GDM1 (cell line): ENCODE data around the gene UBASH3B.
"Not testable (repeated sequence)": the region's sequence is repeated elsewhere in the genome, so short reads cannot be mapped to it uniquely, and the experiment has no call there.

ENCODE experiments used
- DNase-seq: peaks from one replicate; lab custom pipeline; 2025; lab: John Stamatoyannopoulos, UW

UBASH3B gene, protein sequence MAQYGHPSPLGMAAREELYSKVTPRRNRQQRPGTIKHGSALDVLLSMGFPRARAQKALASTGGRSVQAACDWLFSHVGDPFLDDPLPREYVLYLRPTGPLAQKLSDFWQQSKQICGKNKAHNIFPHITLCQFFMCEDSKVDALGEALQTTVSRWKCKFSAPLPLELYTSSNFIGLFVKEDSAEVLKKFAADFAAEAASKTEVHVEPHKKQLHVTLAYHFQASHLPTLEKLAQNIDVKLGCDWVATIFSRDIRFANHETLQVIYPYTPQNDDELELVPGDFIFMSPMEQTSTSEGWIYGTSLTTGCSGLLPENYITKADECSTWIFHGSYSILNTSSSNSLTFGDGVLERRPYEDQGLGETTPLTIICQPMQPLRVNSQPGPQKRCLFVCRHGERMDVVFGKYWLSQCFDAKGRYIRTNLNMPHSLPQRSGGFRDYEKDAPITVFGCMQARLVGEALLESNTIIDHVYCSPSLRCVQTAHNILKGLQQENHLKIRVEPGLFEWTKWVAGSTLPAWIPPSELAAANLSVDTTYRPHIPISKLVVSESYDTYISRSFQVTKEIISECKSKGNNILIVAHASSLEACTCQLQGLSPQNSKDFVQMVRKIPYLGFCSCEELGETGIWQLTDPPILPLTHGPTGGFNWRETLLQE

DNA sequence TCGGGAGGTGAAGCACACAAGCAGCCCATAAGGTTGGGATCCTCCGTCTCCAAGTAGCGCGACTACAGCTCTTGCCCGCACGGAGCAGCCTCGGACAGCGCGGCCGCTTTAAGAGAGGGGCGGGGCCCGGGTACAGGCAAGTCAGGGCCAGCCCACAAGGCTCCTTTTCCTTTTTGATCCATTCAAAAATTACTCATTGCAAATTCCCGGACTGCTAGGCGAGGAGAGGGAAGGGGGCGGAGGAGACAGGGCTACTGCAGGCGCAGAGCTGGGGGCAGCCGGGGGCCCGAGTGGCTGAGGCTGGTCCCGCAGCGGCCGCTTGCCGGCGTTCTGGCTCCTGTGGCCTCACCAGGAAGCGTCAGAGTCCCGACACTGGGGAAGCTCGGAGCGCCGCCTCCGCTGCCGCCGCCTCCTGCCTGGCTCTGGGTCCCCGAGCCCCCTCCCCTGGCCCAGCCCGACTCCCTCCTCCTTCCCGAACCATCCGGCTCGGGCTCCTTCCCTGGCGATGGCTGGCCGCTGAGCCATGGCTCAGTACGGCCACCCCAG is at the start of gene UBASH3B:
Gene UBASH3B (plus strand): TSS at position 196 of the 546 bp plus-strand sequence. CDS start 328 bp downstream, at position 524.
- peak; percentile 59 for DNase-seq

GRCh38 chr11:122607162-122607561 is 48.4 kb upstream of the UBASH3B start:
- DNase-seq = not testable (repeated sequence)

- no peak for DNase-seq
Observed at GRCh38 chr11:122612123-122612824, 43.2 kb upstream of the UBASH3B start.

GRCh38 chr11:122616718-122617117 is 38.8 kb upstream of the UBASH3B start:
- DNase-seq = no peak

DNA sequence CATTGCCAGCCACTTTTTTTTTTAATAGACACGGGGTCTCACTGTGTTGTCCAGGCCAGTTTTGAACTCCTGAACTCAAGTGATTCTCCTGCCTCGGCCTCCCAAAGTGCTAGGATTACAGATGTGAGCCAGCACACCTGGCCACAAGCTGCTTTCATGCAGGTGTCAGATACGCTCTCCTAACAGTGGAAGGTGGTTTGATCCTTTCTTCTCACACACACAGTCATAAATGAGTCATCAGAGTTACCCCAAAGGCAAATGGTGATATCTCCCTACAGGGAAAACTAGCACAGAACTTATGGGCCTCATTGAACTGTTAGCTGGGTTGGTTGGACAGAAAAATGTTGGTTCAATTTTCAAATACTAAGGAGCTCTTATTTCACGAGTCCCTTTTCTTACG is 38.2 kb upstream of the UBASH3B start:
- DNase-seq = no peak

- no peak for DNase-seq
Observed at GRCh38 chr11:122617926-122618325, 37.6 kb upstream of the UBASH3B start.

DNA sequence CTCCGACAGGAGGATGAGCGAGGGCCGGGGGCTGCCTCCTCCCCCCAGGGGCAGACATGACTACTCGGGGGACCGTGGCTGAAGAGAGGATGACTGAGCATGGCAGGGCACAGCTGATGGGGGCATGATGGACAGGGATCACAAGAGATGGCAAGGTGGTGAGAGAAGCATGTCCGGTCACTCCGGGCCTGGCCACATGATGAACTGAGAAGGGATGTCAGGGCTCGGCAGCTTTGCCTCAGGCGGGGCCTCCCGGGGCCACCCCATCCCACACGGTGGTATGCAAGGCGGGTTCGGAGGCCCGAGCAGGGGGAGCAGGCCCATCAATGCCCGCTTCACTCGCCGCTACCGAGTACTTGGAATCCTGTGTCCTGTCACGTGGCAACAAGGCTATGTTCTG is 36.6 kb upstream of the UBASH3B start:
- no peak for DNase-seq

GRCh38 chr11:122619757-122620156 is 35.8 kb upstream of the UBASH3B start:
- DNase-seq = no peak

GRCh38 chr11:122625501-122625900 is 30.0 kb upstream of the UBASH3B start:
- not testable (repeated sequence) for DNase-seq

GRCh38 chr11:122625976-122626665 is 29.4 kb upstream of the UBASH3B start:
- DNase-seq = no peak

DNA sequence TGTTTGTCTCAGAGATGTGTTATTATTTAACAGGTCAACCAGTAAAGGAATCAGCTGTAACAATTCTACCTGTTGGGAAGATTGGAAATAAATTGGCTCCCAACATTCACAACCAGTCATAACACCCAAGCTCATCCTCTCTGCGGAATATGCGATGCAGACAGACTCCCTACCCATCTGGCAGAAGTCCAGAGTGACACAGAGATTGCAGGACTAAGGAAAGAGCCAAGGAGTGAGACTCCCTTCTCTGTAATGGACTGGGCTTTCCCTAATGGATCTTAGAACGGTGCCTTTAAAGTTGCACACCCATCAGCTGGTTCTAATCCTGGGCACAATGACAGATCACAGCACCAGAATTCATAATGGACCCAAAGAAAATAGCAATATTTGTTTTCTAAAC is 27.8 kb upstream of the UBASH3B start:
- no peak for DNase-seq

DNA sequence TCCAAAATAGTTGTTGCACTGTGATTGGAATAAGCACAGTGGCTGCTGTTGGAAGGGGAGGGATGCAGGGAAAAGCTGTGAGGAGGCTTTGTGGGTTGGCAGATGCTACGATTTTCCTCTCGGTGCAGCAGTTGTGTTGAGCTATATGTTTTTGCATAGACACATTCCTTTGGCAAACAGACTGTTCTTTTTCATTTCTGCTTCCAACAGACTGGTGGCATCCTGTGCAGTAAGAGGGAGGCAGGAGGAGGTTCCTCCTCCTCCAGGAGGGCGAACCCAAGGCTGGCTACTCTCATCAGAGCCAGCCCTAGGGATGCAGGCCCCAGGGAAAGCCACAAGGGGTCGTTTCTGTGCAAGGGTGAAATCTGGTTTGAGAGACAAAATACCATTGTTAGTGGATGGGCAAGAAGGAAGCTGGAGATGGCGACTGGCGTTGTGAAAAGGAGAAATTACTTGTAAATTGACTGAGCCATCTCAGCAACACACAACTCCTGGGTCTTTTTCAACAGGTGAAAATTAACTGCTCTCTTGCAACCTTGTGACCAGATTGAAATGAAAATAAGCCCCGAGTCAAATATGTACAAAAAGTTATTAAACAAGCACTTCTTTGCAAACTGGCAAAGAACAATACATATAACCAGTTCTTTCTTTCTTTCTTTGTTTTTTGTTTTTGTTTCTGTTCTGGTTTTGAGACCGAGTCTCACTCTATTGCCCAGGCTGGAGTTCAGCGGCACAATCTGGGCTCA is 26.5 kb upstream of the UBASH3B start:
- DNase-seq = peak; percentile 60

- DNase-seq = no peak
Observed at GRCh38 chr11:122632181-122632824, 23.2 kb upstream of the UBASH3B start.

- DNase-seq = peak; percentile 23
Observed at GRCh38 chr11:122633219-122633829, 22.2 kb upstream of the UBASH3B start.

DNA sequence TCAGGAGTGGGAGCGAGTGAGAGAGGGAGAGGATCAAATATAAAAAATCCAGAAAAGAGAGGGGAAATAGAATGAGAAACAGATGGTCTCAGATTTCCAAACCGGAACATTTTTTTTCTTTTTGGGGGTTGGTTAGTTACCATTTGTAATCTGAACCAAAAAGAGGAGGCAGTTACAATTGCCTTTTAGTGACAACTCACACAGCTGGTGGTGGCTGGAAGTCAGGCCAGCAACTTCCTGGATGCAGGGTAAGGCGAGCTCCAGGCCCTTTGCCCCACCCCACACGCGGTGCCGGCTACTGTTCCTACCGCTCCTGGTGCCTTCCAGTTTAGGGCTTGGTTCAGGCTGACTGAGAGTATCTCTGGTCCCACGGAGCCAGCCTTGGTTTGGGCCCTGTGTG is 21.0 kb upstream of the UBASH3B start:
- DNase-seq = no peak

DNA sequence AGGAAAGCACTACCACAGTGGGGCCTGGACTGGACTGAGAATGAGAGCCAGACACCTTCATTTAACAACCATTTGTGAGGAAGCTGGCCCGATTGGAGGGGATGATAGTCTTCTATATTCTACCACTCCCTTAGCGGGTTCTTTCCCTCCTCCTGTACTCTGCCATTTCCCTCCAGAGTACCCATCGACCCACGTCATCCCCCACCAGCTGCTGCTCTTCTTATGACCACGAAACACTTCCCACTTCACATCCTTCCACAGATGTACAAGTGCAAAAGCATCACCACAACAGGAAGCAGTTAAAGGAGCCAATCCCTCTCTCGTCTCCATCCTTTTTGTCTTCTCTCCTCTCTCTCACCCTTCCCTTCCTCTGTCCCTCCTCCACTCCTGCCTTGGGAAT is 18.0 kb upstream of the UBASH3B start:
- peak; percentile 13 for DNase-seq

GRCh38 chr11:122642472-122642922 is 13.0 kb upstream of the UBASH3B start:
- no peak for DNase-seq

DNA sequence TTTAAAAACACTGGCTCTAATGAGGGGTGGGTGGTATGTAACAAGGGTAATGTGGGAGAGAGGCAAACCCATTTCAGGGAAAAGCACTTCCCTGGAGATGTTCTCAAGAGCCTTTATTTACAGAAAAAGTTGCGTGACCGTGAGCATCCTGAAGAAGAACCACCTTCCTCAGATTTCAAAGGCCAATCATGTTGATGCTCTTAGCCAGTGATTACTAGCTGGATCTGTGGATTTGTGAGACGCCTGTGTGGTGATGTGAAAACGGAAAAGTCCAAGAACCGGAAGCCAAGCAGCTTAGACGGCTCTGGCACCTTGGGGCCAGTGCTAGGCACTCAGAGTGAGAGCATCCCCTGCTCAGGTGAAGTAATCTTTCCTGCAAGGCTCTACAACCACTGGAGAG is 12.6 kb upstream of the UBASH3B start:
- no peak for DNase-seq

GRCh38 chr11:122645847-122646246 is 9.7 kb upstream of the UBASH3B start:
- DNase-seq = no peak
